ENCODE results near the gene ZNRF1.

ZNRF1 gene

DNA sequence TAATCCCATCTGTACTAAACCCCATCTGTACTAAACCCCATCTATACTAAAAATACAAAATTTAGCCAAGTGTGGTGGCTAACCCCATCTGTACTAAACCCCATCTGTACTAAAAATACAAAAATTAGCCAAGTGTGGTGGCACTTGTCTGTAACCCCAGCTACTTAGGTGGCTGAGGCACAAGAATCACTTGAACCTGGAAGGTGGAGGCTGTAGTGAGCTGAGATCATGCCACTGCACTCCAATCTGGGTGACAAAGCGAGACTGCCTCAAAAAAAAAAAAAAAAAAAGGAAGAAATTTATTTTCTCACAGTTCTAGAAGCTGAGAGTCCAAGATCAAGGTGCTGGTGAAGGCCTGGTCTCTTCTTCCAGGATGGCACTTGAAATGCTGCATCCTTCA is 161.6 kb downstream of the ZNRF1 start:
- Histone ChIP-seq H3K36me3 (ENCODE audit: control insufficient read depth, insufficient read depth, low read length) (no peaks in the 10 kb centered on the region), H3K27me3 (ENCODE audit: control insufficient read depth, insufficient read depth, low read length) (no peaks in the 10 kb centered on the region), H3K9ac (ENCODE audit: low read length) (no peak overlapping the region), H3K27ac (ENCODE audit: low read depth, low read length) (no peak overlapping the region), H3K4me3 (ENCODE audit: low read length) (no peak overlapping the region), H3K4me1 (ENCODE audit: control insufficient read depth, insufficient read depth, low read length) (no peaks in the 10 kb centered on the region)
